OCI-LY7 (cell line): ENCODE data around the gene MPPED1. TPM values are rescaled to one million over a fixed set of nuclear protein-coding genes. Genes with fewer than 3 reads are reported as not detected.

ENCODE experiments used
- BruUV-seq: library from RNA; stranded (reverse); fragments of 400-500 nt; replicated peaks from 2 replicates; lab custom pipeline; 2021; lab: Mats Ljungman, UMichigan
- CTCF ChIA-PET: fragments of 300-600 bp; sonication (Branson Sonifier 250); formaldehyde crosslinking; loops from one replicate; lab custom pipeline; 2022; ENCODE audit warnings: antibody characterized with exemption; ENCODE audit not compliant: unreplicated experiment; lab: Charles Lee
- POLR2A ChIA-PET: fragments of 300-600 bp; sonication (Branson Sonifier 250); formaldehyde crosslinking; loops from one replicate; lab custom pipeline; 2022; ENCODE audit warnings: antibody characterized with exemption; lab: Charles Lee
- DNase-seq: peaks from one replicate; pipeline ENCODE4 v3.0.0-alpha.2; 2015; ENCODE audit warnings: low spot score
- H2AFZ ChIP-seq: fragments of 200-600 bp; sonication (generic), shearing (Covaris generic); 2 replicates; pipeline ENCODE4 v1.6.1; 2014; ENCODE audit warnings: mild to moderate bottlenecking, antibody characterized with exemption, low read length, moderate library complexity
- H3K27ac ChIP-seq: fragments of 200-600 bp; sonication (generic); 2 replicates; pipeline ENCODE4 v1.5.1; 2014; ENCODE audit warnings: mixed run types, low read depth, mild to moderate bottlenecking, moderate library complexity, low read length, inconsistent platforms; ENCODE audit not compliant: poor library complexity, severe bottlenecking
- H3K36me3 ChIP-seq: fragments of 200-600 bp; sonication (generic); 2 replicates; pipeline ENCODE4 v1.6.1; 2014; ENCODE audit warnings: mild to moderate bottlenecking, antibody characterized with exemption, low read length, moderate library complexity, mixed read lengths; ENCODE audit not compliant: insufficient read depth
- H3K4me1 ChIP-seq: fragments of 200-600 bp; sonication (generic); 2 replicates; pipeline ENCODE4 v1.5.1; 2014; ENCODE audit warnings: mild to moderate bottlenecking, low read length; ENCODE audit not compliant: insufficient read depth, poor library complexity, severe bottlenecking
- H3K4me2 ChIP-seq: fragments of 200-600 bp; sonication (generic); 2 replicates; pipeline ENCODE4 v1.6.1; 2014; ENCODE audit warnings: mild to moderate bottlenecking, low read length
- H3K4me3 ChIP-seq: fragments of 200-600 bp; sonication (generic); 2 replicates; pipeline ENCODE4 v1.5.1; 2014; ENCODE audit warnings: mild to moderate bottlenecking, low read depth, low read length; ENCODE audit not compliant: poor library complexity, severe bottlenecking
- H3K79me2 ChIP-seq: fragments of 200-600 bp; sonication (generic); 2 replicates; pipeline ENCODE4 v1.6.1; 2016; ENCODE audit warnings: low read depth, mild to moderate bottlenecking, low read length, moderate library complexity, mixed read lengths; ENCODE audit not compliant: insufficient read depth
- H3K9me2 ChIP-seq: fragments of 200-600 bp; sonication (generic); 2 replicates; pipeline ENCODE4 v1.6.1; 2016; ENCODE audit warnings: mild to moderate bottlenecking, low read length, mixed read lengths; ENCODE audit not compliant: insufficient read depth
- H3K9me3 ChIP-seq: fragments of 200-600 bp; sonication (generic); 2 replicates; pipeline ENCODE4 v1.6.1; 2014; ENCODE audit warnings: mild to moderate bottlenecking, mixed run types, low read length, mixed read lengths
- H4K20me1 ChIP-seq: fragments of 200-600 bp; sonication (generic); 2 replicates; pipeline ENCODE4 v1.6.1; 2014; ENCODE audit warnings: mild to moderate bottlenecking, antibody characterized with exemption, low read length, moderate library complexity, mixed read lengths; ENCODE audit not compliant: insufficient read depth
- EZH2phosphoT487 ChIP-seq: fragments of 200-600 bp; sonication (generic); IDR thresholded peaks from 2 replicates; pipeline ENCODE4 v1.6.1; 2018; ENCODE audit warnings: low read depth, borderline replicate concordance, mild to moderate bottlenecking, mixed run types, antibody characterized with exemption, low read length, moderate library complexity, mixed read lengths
- intact Hi-C: fragments of 100-400 bp; cut with micrococcal nuclease; formaldehyde crosslinking; loops from one replicate; pipeline ENCODE4 v1.10.0; 2022; ENCODE audit not compliant: unreplicated experiment
- total RNA-seq, 2 experiments: library from RNA; depleted of rRNA in 1 of 2; stranded (reverse); fragments of >200 nt in 1 of 2; shearing (Covaris generic) in 1 of 2; gene quantifications; 2 replicates each; pipeline ENCODE4 v1.2.3, GENCODE V29; 2014 to 2022
- TF ChIP-seq, protein P1 (sequence below): fragments of 200-600 bp; sonication (generic); conservative IDR thresholded peaks from 2 replicates; pipeline ENCODE4 v1.5.1; 2014; ENCODE audit warnings: mild to moderate bottlenecking, antibody characterized with exemption, low read length, moderate library complexity, mixed read lengths

The MPPED1 gene
- total RNA-seq, 2 experiments from 2014 or later: not detected

DNA sequence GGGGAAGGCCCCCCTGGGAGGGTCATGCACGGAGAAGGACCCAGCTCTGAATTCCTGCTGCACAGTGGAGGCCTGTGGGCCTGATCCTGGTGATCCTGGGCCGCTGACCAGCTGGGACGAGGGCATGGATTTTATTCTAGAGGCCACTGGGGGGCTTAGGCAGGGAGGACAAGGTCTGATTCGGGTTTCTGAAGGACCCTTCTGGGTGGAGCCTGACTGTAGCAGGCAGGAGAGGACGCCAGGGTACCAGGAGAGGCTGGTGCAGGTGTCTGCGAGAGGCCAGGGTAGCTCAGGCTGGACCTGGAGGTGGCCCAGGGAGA, 31.3 kb downstream of the MPPED1 start:
- Histone ChIP-seq H3K27ac (no peak overlapping the region), H3K4me3 (no peak overlapping the region), H3K4me2 (no peak overlapping the region), H3K9me3 (no peaks in the 10 kb centered on the region), H2AFZ (no peak overlapping the region), H3K9me2 (no peaks in the 10 kb centered on the region), H3K4me1 (no peaks in the 10 kb centered on the region), H3K36me3 (no peaks in the 10 kb centered on the region), H3K79me2 (no peaks in the 10 kb centered on the region), H4K20me1 (no peaks in the 10 kb centered on the region)
- no peak for DNase-seq
- no TSS peak for BruUV-seq
- ChIA-PET POLR2A (no interaction called here), CTCF (no interaction called here)
- intact Hi-C loops: no loop called here
- no peak for TF ChIP-seq EZH2phosphoT487
- TF ChIP-seq, protein P1, sequence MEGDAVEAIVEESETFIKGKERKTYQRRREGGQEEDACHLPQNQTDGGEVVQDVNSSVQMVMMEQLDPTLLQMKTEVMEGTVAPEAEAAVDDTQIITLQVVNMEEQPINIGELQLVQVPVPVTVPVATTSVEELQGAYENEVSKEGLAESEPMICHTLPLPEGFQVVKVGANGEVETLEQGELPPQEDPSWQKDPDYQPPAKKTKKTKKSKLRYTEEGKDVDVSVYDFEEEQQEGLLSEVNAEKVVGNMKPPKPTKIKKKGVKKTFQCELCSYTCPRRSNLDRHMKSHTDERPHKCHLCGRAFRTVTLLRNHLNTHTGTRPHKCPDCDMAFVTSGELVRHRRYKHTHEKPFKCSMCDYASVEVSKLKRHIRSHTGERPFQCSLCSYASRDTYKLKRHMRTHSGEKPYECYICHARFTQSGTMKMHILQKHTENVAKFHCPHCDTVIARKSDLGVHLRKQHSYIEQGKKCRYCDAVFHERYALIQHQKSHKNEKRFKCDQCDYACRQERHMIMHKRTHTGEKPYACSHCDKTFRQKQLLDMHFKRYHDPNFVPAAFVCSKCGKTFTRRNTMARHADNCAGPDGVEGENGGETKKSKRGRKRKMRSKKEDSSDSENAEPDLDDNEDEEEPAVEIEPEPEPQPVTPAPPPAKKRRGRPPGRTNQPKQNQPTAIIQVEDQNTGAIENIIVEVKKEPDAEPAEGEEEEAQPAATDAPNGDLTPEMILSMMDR: no peak

DNA sequence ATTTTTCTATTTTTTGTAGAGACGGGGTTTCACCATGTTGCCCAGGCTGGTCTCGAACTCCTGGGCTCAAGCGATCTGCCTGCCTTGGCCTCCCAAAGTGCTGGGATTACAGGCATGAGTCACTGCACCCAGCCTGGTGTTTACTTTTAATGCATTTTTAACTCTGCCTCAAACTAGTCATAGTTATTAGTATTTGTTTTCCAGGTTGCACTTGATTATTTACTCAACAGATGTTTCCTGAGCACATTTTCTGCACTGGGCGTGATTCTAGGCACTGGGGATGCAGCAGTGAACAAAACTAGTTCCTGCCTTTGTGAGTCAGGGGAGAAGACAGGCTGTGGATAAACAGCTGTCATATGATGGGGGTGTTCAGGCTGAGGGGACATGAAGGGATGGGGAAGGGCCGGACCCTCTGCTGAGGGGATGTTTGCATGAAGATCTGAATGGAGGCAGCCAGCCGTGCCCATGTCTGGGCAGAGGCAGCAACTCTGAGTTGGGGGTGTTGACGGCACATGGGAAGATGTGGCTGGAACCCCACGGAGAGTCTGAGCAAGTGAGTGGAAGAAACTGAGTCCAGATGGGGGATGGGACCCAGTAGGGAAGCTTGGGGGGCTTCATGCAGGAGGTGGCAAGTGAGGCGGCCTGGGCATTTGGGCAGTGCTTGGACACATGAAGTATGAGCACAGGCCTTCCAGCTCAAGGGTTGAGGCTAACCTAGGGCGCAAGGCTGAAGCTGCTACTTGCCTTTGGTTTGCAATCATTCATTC, 34.4 kb downstream of the MPPED1 start:
- Histone ChIP-seq H3K4me1 (no peaks in the 10 kb centered on the region), H3K36me3 (no peaks in the 10 kb centered on the region), H3K79me2 (no peaks in the 10 kb centered on the region), H3K9me3 (no peaks in the 10 kb centered on the region), H2AFZ (no peak overlapping the region), H3K27ac (no peak overlapping the region), H3K4me2 (no peak overlapping the region), H3K9me2 (no peaks in the 10 kb centered on the region), H4K20me1 (no peaks in the 10 kb centered on the region), H3K4me3 (no peak overlapping the region)
- TF ChIP-seq EZH2phosphoT487: no peak
- TF ChIP-seq, protein P1: no peak
- ChIA-PET POLR2A (no interaction called here), CTCF (no interaction called here)
- DNase-seq: no peak
- intact Hi-C loops: no loop called here
- no TSS peak for BruUV-seq

DNA sequence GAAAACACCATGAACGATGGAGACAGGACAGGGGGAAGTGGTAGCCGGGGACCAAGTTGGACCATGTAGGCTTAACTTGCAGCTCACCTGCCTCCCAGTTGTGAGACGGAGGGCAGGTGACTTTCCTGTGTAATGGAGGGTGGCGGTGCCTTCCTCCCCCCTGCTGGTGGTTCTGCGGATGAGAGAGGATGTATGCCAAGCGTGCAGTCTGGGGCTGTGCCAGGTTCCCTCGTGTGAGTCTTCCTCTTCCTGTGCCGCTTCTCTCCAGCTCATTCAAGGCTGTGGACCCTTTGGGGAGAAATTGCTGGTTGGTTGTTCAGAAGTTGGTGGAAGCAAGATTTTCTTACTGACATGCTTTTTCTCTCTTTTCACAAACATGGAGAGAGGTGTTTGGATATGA, 35.1 kb downstream of the MPPED1 start:
- H3K4me1 ChIP-seq: no peaks in the 10 kb centered on the region
- no peak overlapping the region for H3K4me2 ChIP-seq
- H3K79me2 ChIP-seq: no peaks in the 10 kb centered on the region
- CTCF ChIA-PET: no interaction called here
- DNase-seq: no peak
- no peak overlapping the region for H3K27ac ChIP-seq
- no peaks in the 10 kb centered on the region for H3K36me3 ChIP-seq
- no peaks in the 10 kb centered on the region for H4K20me1 ChIP-seq
- intact Hi-C loops: no loop called here
- H3K9me3 ChIP-seq: no peaks in the 10 kb centered on the region
- POLR2A ChIA-PET: no interaction called here
- H2AFZ ChIP-seq: no peak overlapping the region
- no TSS peak for BruUV-seq
- H3K4me3 ChIP-seq: no peak overlapping the region
- H3K9me2 ChIP-seq: no peaks in the 10 kb centered on the region
- TF ChIP-seq, protein P1: no peak
- no peak for TF ChIP-seq EZH2phosphoT487
